Epithelial cell of esophagus (primary cell): ENCODE results near the gene NEMP1.

Source experiments
- DNase-seq: peaks from one replicate; pipeline ENCODE4 v3.0.0; 2010; ENCODE audit warnings: low read depth
- H3K4me3 ChIP-seq: 2 replicates; pipeline ENCODE4 v1.5.1; 2011; ENCODE audit warnings: mild to moderate bottlenecking, low read length, control low read depth
- CTCF ChIP-seq: IDR thresholded peaks from 2 replicates; pipeline ENCODE4 v1.5.1; 2011; ENCODE audit warnings: low read depth, mild to moderate bottlenecking, low read length, control low read depth, inconsistent platforms; ENCODE audit not compliant: insufficient read depth; ENCODE audit errors: missing control alignments

NEMP1 gene

GRCh38 chr12:57094208-57095160 is 15.9 kb upstream of the NEMP1 start:
- DNase-seq = no peak
- TF ChIP-seq CTCF = no peak
- H3K4me3 ChIP-seq = no peak overlapping the region

GRCh38 chr12:57093415-57094207 is 15.0 kb upstream of the NEMP1 start:
- H3K4me3 ChIP-seq = peak overlapping the region; percentile 11
- peak; percentile 55 for TF ChIP-seq CTCF
- peak; percentile 83 for DNase-seq

GRCh38 chr12:57092876-57093414 is 14.4 kb upstream of the NEMP1 start:
- peak overlapping the region; percentile 2 for H3K4me3 ChIP-seq
- no peak for TF ChIP-seq CTCF

GRCh38 chr12:57092529-57092862 is 13.9 kb upstream of the NEMP1 start:
- peak overlapping the region; percentile 2 for H3K4me3 ChIP-seq
- no peak for DNase-seq
- TF ChIP-seq CTCF = no peak

More at GRCh38 chr12:57092876-57093414, 14.4 kb upstream of the NEMP1 start:
- DNase-seq = no peak

- no peak for TF ChIP-seq CTCF
- H3K4me3 ChIP-seq = no peak overlapping the region
- no peak for DNase-seq
These were observed 13.3 kb upstream of the NEMP1 start for GRCh38 chr12:57091638-57092528.
